Spleen (tissue), 7 donors: ENCODE data around the gene OLIG2.
A peak's percentile ranks its signal among the peaks of the same experiment; 100 is the strongest.

Source experiments
- POLR2AphosphoS5 ChIP-seq, 3 donors: sonication (generic); formaldehyde crosslinking; IDR thresholded peaks; one replicate each; pipeline ENCODE4 v1.5.1; 2017; ENCODE audit warnings: antibody characterized with exemption in 3 of 3
- TF ChIP-seq, protein P1 (sequence below), 11 experiments: fragments of 200-600 bp in 7 of 11; fragments of 450-650 bp in 4 of 11; sonication (generic) in 4 of 11; IDR thresholded peaks in 8 of 11; conservative IDR thresholded peaks in 3 of 11; 1 replicate in 7 of 11; 2 replicates in 4 of 11; pipeline versions ENCODE4 v1.4.0 to v1.8.0; 2016 to 2021; ENCODE audit warnings: antibody characterized with exemption in 11 of 11, inconsistent platforms in 4 of 11, mild to moderate bottlenecking in 1 of 11
- donor health status: DM: no; HTN: no; CAD: no; lungs with moderate emphysema.
- donor health status: DM: no; HTN: no; CAD: no.
- donor health status: DM: no; HTN: no; CAD: no.

DNA sequence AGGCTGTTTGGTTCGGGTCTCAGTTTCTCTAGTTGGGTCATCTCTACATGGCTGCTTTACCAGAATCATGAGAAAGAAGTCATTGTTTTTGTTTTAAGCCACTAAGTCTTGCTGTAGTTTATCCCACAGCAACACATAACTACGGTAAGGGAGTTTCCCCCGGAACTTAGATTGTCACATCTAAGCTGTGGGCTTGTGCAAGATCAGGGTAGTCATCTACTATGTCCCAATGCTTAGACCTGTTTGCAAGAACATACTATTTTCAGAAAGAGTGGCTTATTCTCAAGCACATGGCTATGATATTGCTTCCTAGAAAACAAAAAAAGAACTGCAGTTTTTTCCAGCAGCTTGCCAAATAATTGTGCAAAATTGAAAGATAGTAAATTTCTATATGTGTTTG lies 18.0 kb upstream of the OLIG2 start:
- TF ChIP-seq POLR2AphosphoS5 (IDR thresholded peaks at IDR 0.05): peak in 1 of 3 donors; percentile 65
- TF ChIP-seq, protein P1, sequence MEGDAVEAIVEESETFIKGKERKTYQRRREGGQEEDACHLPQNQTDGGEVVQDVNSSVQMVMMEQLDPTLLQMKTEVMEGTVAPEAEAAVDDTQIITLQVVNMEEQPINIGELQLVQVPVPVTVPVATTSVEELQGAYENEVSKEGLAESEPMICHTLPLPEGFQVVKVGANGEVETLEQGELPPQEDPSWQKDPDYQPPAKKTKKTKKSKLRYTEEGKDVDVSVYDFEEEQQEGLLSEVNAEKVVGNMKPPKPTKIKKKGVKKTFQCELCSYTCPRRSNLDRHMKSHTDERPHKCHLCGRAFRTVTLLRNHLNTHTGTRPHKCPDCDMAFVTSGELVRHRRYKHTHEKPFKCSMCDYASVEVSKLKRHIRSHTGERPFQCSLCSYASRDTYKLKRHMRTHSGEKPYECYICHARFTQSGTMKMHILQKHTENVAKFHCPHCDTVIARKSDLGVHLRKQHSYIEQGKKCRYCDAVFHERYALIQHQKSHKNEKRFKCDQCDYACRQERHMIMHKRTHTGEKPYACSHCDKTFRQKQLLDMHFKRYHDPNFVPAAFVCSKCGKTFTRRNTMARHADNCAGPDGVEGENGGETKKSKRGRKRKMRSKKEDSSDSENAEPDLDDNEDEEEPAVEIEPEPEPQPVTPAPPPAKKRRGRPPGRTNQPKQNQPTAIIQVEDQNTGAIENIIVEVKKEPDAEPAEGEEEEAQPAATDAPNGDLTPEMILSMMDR (IDR thresholded peaks at IDR 0.05 in 8 of 11, conservative IDR thresholded peaks at IDR 0.05 in 3 of 11): no peak
